H54 (cell line): ENCODE measurements around the gene OXTR.
"Not testable (repeated sequence)": the region's sequence is repeated elsewhere in the genome, so short reads cannot be mapped to it uniquely, and the experiment has no call there.

Experiments
- DNase-seq: peaks from one replicate; pipeline ENCODE4 v3.0.0; 2011; ENCODE audit warnings: low spot score, mixed read lengths; ENCODE audit not compliant: insufficient read length
- FAIRE-seq: peaks from 3 replicates; lab custom pipeline; 2011; peaks lifted over from hg19 to GRCh38; lab: Jason Lieb, UNC
- POLR2A ChIP-seq: IDR thresholded peaks from 2 replicates; pipeline ENCODE4 v1.6.1; 2011; ENCODE audit warnings: low read depth, mild to moderate bottlenecking, low read length

Gene OXTR

GRCh38 chr3:8727605-8728512, 41.6 kb downstream of the OXTR start:
- FAIRE-seq (no peak), DNase-seq (no peak)
- no peak for TF ChIP-seq POLR2A

- no peak for TF ChIP-seq POLR2A
- no peak for FAIRE-seq
- no peak for DNase-seq
Observed at GRCh38 chr3:8724108-8724752, 45.2 kb downstream of the OXTR start.

GRCh38 chr3:8723612-8724011, 45.8 kb downstream of the OXTR start:
- FAIRE-seq (no peak), DNase-seq (no peak)
- no peak for TF ChIP-seq POLR2A

- TF ChIP-seq POLR2A = no peak
- no peak for FAIRE-seq
- no peak for DNase-seq
Observed at GRCh38 chr3:8722808-8723207, 46.6 kb downstream of the OXTR start.

- not testable (repeated sequence) for DNase-seq, FAIRE-seq
Observed at GRCh38 chr3:8715757-8716156, 53.7 kb downstream of the OXTR start.

GRCh38 chr3:8713901-8714759, 55.3 kb downstream of the OXTR start:
- DNase-seq (no peak), FAIRE-seq (no peak)
- TF ChIP-seq POLR2A = no peak

GRCh38 chr3:8712908-8713255, 56.5 kb downstream of the OXTR start:
- no peak for DNase-seq
- FAIRE-seq = no peak
- TF ChIP-seq POLR2A = no peak

GRCh38 chr3:8712045-8712907, 57.1 kb downstream of the OXTR start:
- no peak for TF ChIP-seq POLR2A
- FAIRE-seq (peak; percentile 93), DNase-seq (peak; percentile 50)

- FAIRE-seq (no peak), DNase-seq (no peak)
- TF ChIP-seq POLR2A = no peak
Observed at GRCh38 chr3:8709801-8710507, 59.5 kb downstream of the OXTR start.

GRCh38 chr3:8709287-8709686, 60.1 kb downstream of the OXTR start:
- no peak for FAIRE-seq
- no peak for DNase-seq
- TF ChIP-seq POLR2A = no peak

- no peak for TF ChIP-seq POLR2A
- no peak for DNase-seq
- no peak for FAIRE-seq
Observed at GRCh38 chr3:8705575-8705974, 63.8 kb downstream of the OXTR start.

GRCh38 chr3:8702560-8702959, 66.9 kb downstream of the OXTR start:
- FAIRE-seq = no peak
- DNase-seq = no peak

More at GRCh38 chr3:8702560-8702959, 66.9 kb downstream of the OXTR start:
- no peak for TF ChIP-seq POLR2A
